TTC549 (cell line): Measurements from ENCODE around the gene ZBTB3.
A peak's percentile ranks its signal among the peaks of the same experiment; 100 is the strongest.
"Not testable (repeated sequence)": the region's sequence is repeated elsewhere in the genome, so short reads cannot be mapped to it uniquely, and the experiment has no call there.

Experiments
- FAIRE-seq: peaks from 2 replicates; lab custom pipeline; 2012; peaks lifted over from hg19 to GRCh38; lab: Jason Lieb, UNC

Gene ZBTB3

GRCh38 chr11:62753736-62754603 is at the start of gene ZBTB3:
TSS of gene ZBTB3 (minus strand) at chr11:62754160. CDS start at chr11:62753664, 496 bp downstream.
- FAIRE-seq: peak; percentile 92

GRCh38 chr11:62801071-62801470 is 47.1 kb upstream of the ZBTB3 start:
- FAIRE-seq: no peak

GRCh38 chr11:62799486-62799885 is 45.5 kb upstream of the ZBTB3 start:
- no peak for FAIRE-seq

GRCh38 chr11:62796281-62796680 is 42.3 kb upstream of the ZBTB3 start:
- no peak for FAIRE-seq

GRCh38 chr11:62794201-62794775 is 40.3 kb upstream of the ZBTB3 start:
- FAIRE-seq: no peak

GRCh38 chr11:62792202-62792575 is 38.2 kb upstream of the ZBTB3 start:
- FAIRE-seq: no peak

GRCh38 chr11:62791501-62792201 is 37.7 kb upstream of the ZBTB3 start, which contains the start of gene TMEM223:
TSS of gene TMEM223 (minus strand) at chr11:62792006. CDS start at chr11:62791994, 12 bp downstream.
- no peak for FAIRE-seq

- FAIRE-seq: no peak
Measured at GRCh38 chr11:62789576-62789975, 35.6 kb upstream of the ZBTB3 start.

GRCh38 chr11:62788991-62789390 is 35.0 kb upstream of the ZBTB3 start:
- FAIRE-seq: no peak

GRCh38 chr11:62787005-62787759 is 33.2 kb upstream of the ZBTB3 start, which contains the start of gene TMEM179B:
TSS of gene TMEM179B (plus strand) at chr11:62787402. CDS start at chr11:62787432, 30 bp downstream.
- no peak for FAIRE-seq

- FAIRE-seq: no peak
Measured at GRCh38 chr11:62786318-62787004, 32.5 kb upstream of the ZBTB3 start.

GRCh38 chr11:62782753-62783152 is 28.8 kb upstream of the ZBTB3 start:
- FAIRE-seq: no peak

GRCh38 chr11:62778441-62778840 is 24.5 kb upstream of the ZBTB3 start:
- FAIRE-seq: no peak

- no peak for FAIRE-seq
Measured at GRCh38 chr11:62777389-62777788, 23.4 kb upstream of the ZBTB3 start.

GRCh38 chr11:62775646-62776045 is 21.7 kb upstream of the ZBTB3 start:
- FAIRE-seq: no peak

- no peak for FAIRE-seq
Measured at GRCh38 chr11:62774407-62774806, 20.4 kb upstream of the ZBTB3 start.

GRCh38 chr11:62771144-62772021 is 17.4 kb upstream of the ZBTB3 start, which contains the start of gene TAF6L:
TSS of gene TAF6L (plus strand) at chr11:62771396. CDS start at chr11:62775784, 4,388 bp downstream.
- no peak for FAIRE-seq

- no peak for FAIRE-seq
Measured at GRCh38 chr11:62770778-62771143, 16.8 kb upstream of the ZBTB3 start.

GRCh38 chr11:62760867-62761227 is 6.9 kb upstream of the ZBTB3 start:
- not testable (repeated sequence) for FAIRE-seq
